H9 (cell line): ENCODE measurements around the gene NSUN2. TPM values are rescaled to one million over a fixed set of nuclear protein-coding genes. Genes with fewer than 3 reads are reported as not detected.

Source experiments
- DNase-seq: peaks from one replicate; pipeline ENCODE4 v3.0.0-alpha.2; 2017
- H2AFZ ChIP-seq: one replicate; pipeline ENCODE4 v1.6.1; 2013; ENCODE audit warnings: mild to moderate bottlenecking, low read length, control low read depth, moderate library complexity
- H2AK5ac ChIP-seq: 2 replicates; pipeline ENCODE4 v1.6.1; 2013; ENCODE audit warnings: low read length, control low read depth, mixed read lengths; ENCODE audit not compliant: insufficient read length
- H2BK120ac ChIP-seq: one replicate; pipeline ENCODE4 v1.6.1; 2013; ENCODE audit warnings: low read depth, mild to moderate bottlenecking, low read length, control low read depth, inconsistent platforms; ENCODE audit not compliant: poor library complexity, severe bottlenecking
- H2BK12ac ChIP-seq: 2 replicates; pipeline ENCODE4 v1.6.1; 2013; ENCODE audit warnings: low read length, control low read depth, mixed read lengths, low read depth; ENCODE audit not compliant: insufficient read length
- H2BK15ac ChIP-seq: 2 replicates; pipeline ENCODE4 v1.6.1; 2013; ENCODE audit warnings: low read depth, low read length, control low read depth
- H2BK20ac ChIP-seq: one replicate; pipeline ENCODE4 v1.6.1; 2013; ENCODE audit warnings: low read depth, mild to moderate bottlenecking, low read length, control low read depth, inconsistent platforms; ENCODE audit not compliant: poor library complexity, severe bottlenecking
- H2BK5ac ChIP-seq: 2 replicates; pipeline ENCODE4 v1.6.1; 2013; ENCODE audit warnings: low read length, control low read depth, mixed read lengths; ENCODE audit not compliant: insufficient read length
- H3K14ac ChIP-seq: 2 replicates; pipeline ENCODE4 v1.6.1; 2013; ENCODE audit warnings: low read length, control low read depth; ENCODE audit not compliant: insufficient read depth
- H3K18ac ChIP-seq: 2 replicates; pipeline ENCODE4 v1.6.1; 2013; ENCODE audit warnings: low read depth, mild to moderate bottlenecking, mixed read lengths, low read length, control low read depth; ENCODE audit not compliant: insufficient read length
- H3K23ac ChIP-seq: 2 replicates; pipeline ENCODE4 v1.6.1; 2013; ENCODE audit warnings: low read length, control low read depth, mixed read lengths, low read depth; ENCODE audit not compliant: insufficient read length
- H3K23me2 ChIP-seq: 2 replicates; pipeline ENCODE4 v1.6.1; 2013; ENCODE audit warnings: low read depth, mild to moderate bottlenecking, mixed read lengths, low read length, control low read depth; ENCODE audit not compliant: insufficient read length, poor library complexity, severe bottlenecking
- H3K27ac ChIP-seq: 2 replicates; pipeline ENCODE4 v1.5.1; 2013; ENCODE audit warnings: low read length, control low read depth, mixed read lengths, low read depth; ENCODE audit not compliant: insufficient read length
- H3K27me3 ChIP-seq: 2 replicates; pipeline ENCODE4 v1.6.1; 2013; ENCODE audit warnings: low read length, control low read depth, inconsistent platforms; ENCODE audit not compliant: insufficient read depth
- H3K4ac ChIP-seq: 2 replicates; pipeline ENCODE4 v1.6.1; 2013; ENCODE audit warnings: low read depth, mild to moderate bottlenecking, control low read depth, inconsistent platforms, low read length, moderate library complexity
- H3K4me1 ChIP-seq: 2 replicates; pipeline ENCODE4 v1.6.1; 2013; ENCODE audit warnings: low read length, control low read depth, inconsistent platforms; ENCODE audit not compliant: insufficient read depth
- H3K4me2 ChIP-seq: 2 replicates; pipeline ENCODE4 v1.6.1; 2013; ENCODE audit warnings: low read length, control low read depth, mixed read lengths; ENCODE audit not compliant: insufficient read length, insufficient read depth
- H3K56ac ChIP-seq: 2 replicates; pipeline ENCODE4 v1.6.1; 2013; ENCODE audit warnings: low read depth, mild to moderate bottlenecking, mixed read lengths, low read length, control low read depth; ENCODE audit not compliant: insufficient read length
- H3K79me1 ChIP-seq: 2 replicates; pipeline ENCODE4 v1.6.1; 2013; ENCODE audit warnings: low read depth, mild to moderate bottlenecking, moderate library complexity, low read length, control low read depth, inconsistent platforms; ENCODE audit not compliant: insufficient read depth, poor library complexity, severe bottlenecking
- H3K79me2 ChIP-seq: 2 replicates; pipeline ENCODE4 v1.6.1; 2013; ENCODE audit warnings: low read length, control low read depth, inconsistent platforms; ENCODE audit not compliant: insufficient read depth
- H3K9ac ChIP-seq: 2 replicates; pipeline ENCODE4 v1.6.1; 2013; ENCODE audit warnings: low read length, control low read depth, mixed read lengths; ENCODE audit not compliant: insufficient read length; ENCODE audit errors: extremely low read depth
- H3K9me3 ChIP-seq: one replicate; pipeline ENCODE4 v1.6.1; 2013; ENCODE audit warnings: low read depth, low read length, inconsistent platforms; ENCODE audit not compliant: control insufficient read depth
- H3T11ph ChIP-seq: one replicate; pipeline ENCODE4 v1.6.1; 2013; ENCODE audit warnings: mild to moderate bottlenecking, low read length, control low read depth, inconsistent platforms
- H4K20me1 ChIP-seq: one replicate; pipeline ENCODE4 v1.6.1; 2013; ENCODE audit not compliant: control insufficient read depth, insufficient read length, insufficient read depth
- H4K5ac ChIP-seq: 2 replicates; pipeline ENCODE4 v1.6.1; 2013; ENCODE audit warnings: low read depth, mild to moderate bottlenecking, mixed read lengths, low read length, control low read depth; ENCODE audit not compliant: insufficient read length
- H4K8ac ChIP-seq: replicated peaks from 2 replicates; pipeline ENCODE4 v1.6.1; 2013; ENCODE audit warnings: low read length, control low read depth, mixed read lengths, low read depth; ENCODE audit not compliant: insufficient read length
- H4K91ac ChIP-seq: 2 replicates; pipeline ENCODE4 v1.6.1; 2013; ENCODE audit warnings: low read depth, mild to moderate bottlenecking, moderate library complexity, mixed read lengths, low read length, control low read depth; ENCODE audit not compliant: insufficient read length
- H3K27ac Mint-ChIP-seq, 3 experiments: 2 replicates in 2 of 3; 3 replicates in 1 of 3; pipeline ENCODE4 v1.8.0; 2020 to 2021; ENCODE audit warnings: mixed read lengths in 3 of 3, mild to moderate bottlenecking in 1 of 3, moderate library complexity in 1 of 3
- H3K27me3 Mint-ChIP-seq: 2 replicates; pipeline ENCODE4 v1.8.0; 2021; ENCODE audit warnings: low read depth, mild to moderate bottlenecking, moderate library complexity, mixed read lengths
- H3K36me3 Mint-ChIP-seq, 3 experiments: 2 replicates in 2 of 3; 3 replicates in 1 of 3; pipeline ENCODE4 v1.8.0; 2020 to 2021; ENCODE audit warnings: low read depth in 3 of 3, mixed read lengths in 3 of 3; ENCODE audit not compliant: insufficient read depth in 1 of 3
- H3K4me1 Mint-ChIP-seq, 2 experiments: 2 replicates each; pipeline ENCODE4 v1.8.0; 2020; ENCODE audit warnings: mixed read lengths in 2 of 2
- H3K4me3 Mint-ChIP-seq, 2 experiments: 2 replicates in 1 of 2; 3 replicates in 1 of 2; pipeline ENCODE4 v1.8.0; 2020 to 2021; ENCODE audit warnings: mild to moderate bottlenecking in 2 of 2, mixed read lengths in 2 of 2, moderate library complexity in 1 of 2
- H3K9me3 Mint-ChIP-seq, 2 experiments: 2 replicates in 1 of 2; 3 replicates in 1 of 2; pipeline ENCODE4 v1.8.0; 2020; ENCODE audit warnings: mild to moderate bottlenecking in 2 of 2, mixed read lengths in 2 of 2, moderate library complexity in 1 of 2
- CTCF ChIP-seq: fragments of 200-600 bp; sonication (generic); conservative IDR thresholded peaks from 3 replicates; pipeline ENCODE4 v1.8.0; 2021; ENCODE audit warnings: antibody characterized with exemption, mild to moderate bottlenecking
- WGBS: extraction: QIAGEN DNeasy Blood & Tissue Kit; methylation state at CpG from one replicate; pipeline ENCODE4 v1.1.7; 2013; ENCODE audit warnings: missing lambda C conversion rate, low lambda C conversion rate, mixed read lengths; ENCODE audit not compliant: insufficient read length; ENCODE audit errors: extremely low coverage; 5-methylcytosine and 5-hydroxymethylcytosine counted together
- total RNA-seq: library from RNA; stranded (reverse); gene quantifications from 2 replicates; pipeline ENCODE4 v1.2.1, GENCODE V29; 2021

Gene NSUN2
- total RNA-seq, 1 experiment from 2014 or later = 115 TPM

- Histone ChIP-seq H3K27ac (no peak overlapping the region), H2BK12ac (no peak overlapping the region), H2BK120ac (no peak overlapping the region), H3K27me3 (no peaks in the 10 kb centered on the region; the same call in 1 of the 2 replicates), H3K4ac (no peak overlapping the region), H3K18ac (no peak overlapping the region), H3K79me2 (no peaks in the 10 kb centered on the region; the same call in 1 of the 2 replicates), H3K23ac (no peak overlapping the region), H2AFZ (no peak overlapping the region), H3K4me1 (no peaks in the 10 kb centered on the region), H4K8ac (no peak overlapping the region), H2BK5ac (no peak overlapping the region), H3T11ph (no peak overlapping the region), H3K14ac (no peak overlapping the region), H4K91ac (no peak overlapping the region), H2AK5ac (no peak overlapping the region), H3K79me1 (no peaks in the 10 kb centered on the region), H2BK20ac (no peak overlapping the region), H3K4me2 (no peak overlapping the region), H3K9ac (no peak overlapping the region), H4K5ac (no peak overlapping the region), H4K20me1 (peaks cover 4% of the 10 kb centered on the region), H3K23me2 (no peaks in the 10 kb centered on the region), H3K56ac (no peak overlapping the region), H2BK15ac (no peak overlapping the region), H3K9me3 (peaks cover 6% of the 10 kb centered on the region)
- WGBS = no CpG with 5 or more reads among the region's 5 CpGs
- peaks cover 10 to 24% of the 10 kb centered on the region in 2 experiments for H3K9me3 Mint-ChIP-seq
- no peak for TF ChIP-seq CTCF
- peaks cover 15 to 40% (median 27%) of the 10 kb centered on the region in 3 experiments for H3K36me3 Mint-ChIP-seq
- H3K4me1 Mint-ChIP-seq = no peaks in the 10 kb centered on the region
- DNase-seq = no peak
- peaks cover 10% of the 10 kb centered on the region for H3K27me3 Mint-ChIP-seq
- H3K4me3 Mint-ChIP-seq = no peak overlapping the region
- no peak overlapping the region for H3K27ac Mint-ChIP-seq
Measured at GRCh38 chr5:6675784-6676491, 43.1 kb upstream of the NSUN2 start.
